Upper lobe of left lung (tissue), 6 donors: ENCODE measurements around the gene IRF2. TPM values are rescaled to one million over a fixed set of nuclear protein-coding genes. Genes with fewer than 3 reads are reported as not detected.
A peak's percentile ranks its signal among the peaks of the same experiment; 100 is the strongest.

Source experiments
- ATAC-seq, 2 donors: fragments of 200-7000 bp; cut with Tn5 transposase; one replicate each; pipeline ENCODE4 v1.9.1; 2022; ENCODE audit warnings: mild to moderate bottlenecking in 2 of 2, moderate library complexity in 2 of 2; ENCODE audit not compliant: low FRiP score in 2 of 2
- DNase-seq, 2 donors: peaks; one replicate each; pipeline ENCODE4 v3.0.0-alpha.2; 2019 to 2020
- H3K27ac ChIP-seq, 4 donors: fragments of 200-600 bp; sonication (generic); one replicate each; pipeline ENCODE4 v1.5.1; 2016 to 2019
- H3K27me3 ChIP-seq, 4 donors: fragments of 200-600 bp; sonication (generic); one replicate each; pipeline ENCODE4 v1.5.1; 2017 to 2019
- H3K36me3 ChIP-seq, 4 donors: fragments of 200-600 bp; sonication (generic); one replicate each; pipeline ENCODE4 v1.5.1; 2016 to 2019
- H3K4me1 ChIP-seq, 4 donors: fragments of 200-600 bp; sonication (generic); one replicate each; pipeline ENCODE4 v1.5.1; 2018 to 2019
- H3K4me3 ChIP-seq, 4 donors: fragments of 200-600 bp; sonication (generic); one replicate each; pipeline ENCODE4 v1.5.1; 2017 to 2019; ENCODE audit warnings: mild to moderate bottlenecking in 2 of 4, moderate library complexity in 1 of 4
- H3K9me3 ChIP-seq, 4 donors: fragments of 200-600 bp; sonication (generic); one replicate each; pipeline ENCODE4 v1.5.1; 2018 to 2019
- CTCF ChIP-seq, 6 experiments: fragments of 450-650 bp in 4 of 6; fragments of 200-600 bp in 2 of 6; sonication (generic) in 2 of 6; IDR thresholded peaks; one replicate each; pipeline ENCODE4 v1.5.1; 2016 to 2019; ENCODE audit warnings: antibody characterized with exemption in 6 of 6
- EP300 ChIP-seq, 4 donors: sonication (generic); formaldehyde crosslinking; IDR thresholded peaks; one replicate each; pipeline ENCODE4 v1.5.1; 2017; ENCODE audit warnings: antibody characterized with exemption in 4 of 4, control low read depth in 2 of 4
- POLR2A ChIP-seq, 4 donors: fragments of 450-650 bp; IDR thresholded peaks; one replicate each; pipeline ENCODE4 v1.5.1; 2016 to 2017; ENCODE audit warnings: antibody characterized with exemption in 4 of 4, mild to moderate bottlenecking in 2 of 4
- POLR2AphosphoS5 ChIP-seq, 2 donors: sonication (generic); formaldehyde crosslinking; IDR thresholded peaks; one replicate each; pipeline ENCODE4 v1.5.1; 2017; ENCODE audit warnings: antibody characterized with exemption in 2 of 2
- WGBS, 2 donors: methylation state at CpG; one replicate each; pipeline ENCODE4 v1.1.5; 2017 to 2018; 5-methylcytosine and 5-hydroxymethylcytosine counted together
- total RNA-seq, 6 donors: library from RNA; depleted of rRNA in 4 of 6; stranded (reverse); fragments of >200 nt in 4 of 6; gene quantifications; one replicate each; pipeline versions ENCODE4 v1.1.0 to v1.2.1, GENCODE V29; 2016 to 2021
- donor health status: DM: no; HTN: no; CAD: no; lungs with moderate emphysema.
- donor health status: DM: no; HTN: yes; CAD: no; lungs with severe emphysema.

Gene IRF2
- total RNA-seq, 6 donors from 2014 or later, result 25.5 to 46.1 (median 41.7) TPM

DNA sequence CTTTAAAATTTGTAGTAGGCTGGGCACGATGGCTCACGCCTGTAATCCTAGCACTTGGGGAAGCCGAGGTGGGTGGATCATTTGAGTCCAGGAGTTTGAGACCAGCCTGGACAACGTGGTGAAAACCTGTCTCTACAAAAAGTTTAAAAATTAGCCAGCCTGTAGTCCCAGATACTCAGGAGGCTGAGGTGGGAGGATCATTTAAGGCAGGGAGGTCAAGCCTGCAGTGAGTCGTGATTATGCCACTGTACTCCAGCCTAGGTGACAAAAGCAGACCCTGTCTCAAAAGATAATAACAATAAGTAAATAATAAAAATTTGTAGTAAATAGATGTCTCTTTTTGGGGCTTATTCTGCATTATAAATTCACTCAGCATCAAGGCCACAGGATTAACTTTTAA, 118.5 kb downstream of the IRF2 start:
- H3K4me1 ChIP-seq, result peaks cover 19 to 30% (median 25%) of the 10 kb centered on the region in 4 donors
- no peak overlapping the region for H3K4me3 ChIP-seq
- no peaks in the 10 kb centered on the region for H3K9me3 ChIP-seq
- no peaks in the 10 kb centered on the region for H3K36me3 ChIP-seq
- H3K27ac ChIP-seq, result peak overlapping the region; percentile 50 to 83 (median 78)
- TF ChIP-seq POLR2AphosphoS5 (IDR thresholded peaks at IDR 0.05) (no peak), EP300 (IDR thresholded peaks at IDR 0.05) (no peak)
- WGBS, 2 donors, result 71 to 76% methylated on average over 5 of the region's 5 CpGs
- H3K27me3 ChIP-seq, result no peaks in the 10 kb centered on the region
- no peak for ATAC-seq
- no peak for DNase-seq

- Histone ChIP-seq H3K36me3 (no peaks in the 10 kb centered on the region), H3K27me3 (no peaks in the 10 kb centered on the region), H3K27ac (peak overlapping the region; percentile 63 to 83 (median 78)), H3K9me3 (no peaks in the 10 kb centered on the region), H3K4me3 (no peak overlapping the region), H3K4me1 (peaks cover 19 to 30% (median 25%) of the 10 kb centered on the region in 4 donors)
- DNase-seq, result peak in 1 of 2 donors; percentile 67
- 18 to 21% methylated on average over 2 of the region's 2 CpGs for WGBS, 2 donors
- peak; percentile 86 to 90 for ATAC-seq
- TF ChIP-seq EP300 (IDR thresholded peaks at IDR 0.05) (peak in 2 of 4 donors; percentile 68 to 74), POLR2A (IDR thresholded peaks at IDR 0.05) (no peak), POLR2AphosphoS5 (IDR thresholded peaks at IDR 0.05) (peak; percentile 88 to 96), CTCF (IDR thresholded peaks at IDR 0.05) (no peak)
These were observed 119.2 kb downstream of the IRF2 start for GRCh38 chr4:184355111-184355604.

DNA sequence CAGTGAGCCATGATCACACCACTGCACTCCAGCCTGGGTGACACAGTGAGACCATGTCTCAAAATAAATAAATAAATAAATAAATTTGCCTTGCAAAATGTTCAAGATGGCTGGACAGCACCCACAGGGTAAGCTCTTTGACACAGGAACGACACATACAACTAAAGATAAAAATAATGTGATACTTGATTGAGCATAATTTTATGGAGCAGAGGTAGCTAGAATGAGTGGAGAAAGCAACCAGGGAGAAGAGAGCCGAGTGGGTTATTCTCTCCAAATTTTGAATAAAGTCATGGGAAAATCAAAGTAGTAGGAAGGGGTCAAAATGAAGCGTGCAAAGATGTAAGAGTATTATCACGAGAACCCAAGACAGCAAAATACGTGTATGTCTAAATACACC, 121.5 kb downstream of the IRF2 start:
- Histone ChIP-seq H3K4me1 (peaks cover 26 to 38% (median 35%) of the 10 kb centered on the region in 4 donors), H3K27me3 (no peaks in the 10 kb centered on the region), H3K9me3 (no peaks in the 10 kb centered on the region), H3K27ac (no peak overlapping the region), H3K36me3 (no peaks in the 10 kb centered on the region), H3K4me3 (no peak overlapping the region)
- ATAC-seq (no peak), DNase-seq (no peak)
- WGBS, 2 donors, result 93 to 95% methylated on average over 5 of the region's 5 CpGs
- TF ChIP-seq CTCF (IDR thresholded peaks at IDR 0.05), result no peak
- no peak for TF ChIP-seq POLR2AphosphoS5 (IDR thresholded peaks at IDR 0.05)
- no peak for TF ChIP-seq POLR2A (IDR thresholded peaks at IDR 0.05)
- no peak for TF ChIP-seq EP300 (IDR thresholded peaks at IDR 0.05)

DNA sequence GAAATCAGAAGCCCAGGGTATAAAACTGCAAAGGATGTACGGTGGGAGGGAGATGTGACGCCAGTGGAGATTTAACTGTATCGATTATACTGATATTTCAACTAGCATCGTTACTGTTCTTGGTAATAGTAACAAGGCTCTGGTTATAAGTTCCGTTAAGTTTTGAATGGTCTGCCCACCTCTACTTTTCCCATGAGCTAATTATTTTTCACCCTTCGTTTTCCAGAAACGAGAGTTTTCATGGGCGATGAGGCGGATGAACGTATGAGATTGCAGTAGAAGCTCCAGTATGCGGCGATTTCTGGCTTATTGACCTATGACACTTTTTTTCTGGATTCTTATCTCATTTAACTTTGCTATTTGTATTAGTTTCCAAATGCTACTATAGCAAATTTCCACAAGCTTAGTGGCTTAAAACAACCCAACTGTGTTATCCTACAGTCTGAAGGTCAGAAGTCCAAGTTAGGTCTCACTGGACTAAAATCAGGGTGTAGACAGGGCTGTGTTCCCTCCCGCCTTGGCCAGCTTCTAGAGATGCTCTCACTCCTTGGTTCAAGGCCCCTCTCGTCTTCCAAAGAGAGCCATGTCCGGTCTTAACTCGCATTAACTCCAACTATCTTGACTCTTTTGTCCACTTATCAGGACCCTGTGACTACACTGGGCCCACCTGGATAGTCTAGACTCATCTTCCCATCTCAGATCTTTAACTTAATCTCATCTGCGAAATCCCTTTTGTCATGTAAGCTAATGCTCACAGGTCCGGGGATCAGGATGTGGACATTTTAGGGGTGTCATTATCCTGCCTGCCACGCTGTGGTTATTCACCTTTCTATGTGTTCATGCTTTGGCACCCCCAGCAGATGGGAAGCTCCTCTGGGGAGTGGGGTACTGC, 122.5 kb downstream of the IRF2 start:
- H3K4me1 ChIP-seq, result peaks cover 36 to 48% (median 45%) of the 10 kb centered on the region in 4 donors
- H3K4me3 ChIP-seq, result no peak overlapping the region
- ATAC-seq (no peak), DNase-seq (no peak)
- H3K27me3 ChIP-seq, result no peaks in the 10 kb centered on the region
- TF ChIP-seq EP300 (IDR thresholded peaks at IDR 0.05) (no peak), POLR2A (IDR thresholded peaks at IDR 0.05) (no peak)
- H3K9me3 ChIP-seq, result no peaks in the 10 kb centered on the region
- 94 to 96% methylated on average over 19 of the region's 19 CpGs for WGBS, 2 donors
- H3K36me3 ChIP-seq, result no peaks in the 10 kb centered on the region
- H3K27ac ChIP-seq, result no peak overlapping the region

DNA sequence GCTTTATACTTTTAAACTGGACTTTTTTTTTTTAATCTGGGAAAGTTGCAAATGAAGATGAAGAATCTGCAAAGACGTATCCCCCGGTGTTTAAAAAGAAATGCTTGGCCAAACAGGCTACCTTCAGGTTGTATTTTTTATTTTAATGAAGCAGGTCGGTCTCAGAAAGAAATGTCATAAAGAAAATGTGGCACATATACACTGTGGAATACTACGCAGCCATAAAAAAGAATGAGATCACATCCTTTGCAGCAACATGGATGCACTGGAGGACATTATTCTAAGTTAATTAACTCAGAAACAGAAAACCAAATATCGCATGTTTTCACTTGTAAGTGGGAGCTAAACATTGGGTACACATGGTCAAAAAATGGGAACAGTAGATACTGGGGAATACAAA, 123.4 kb downstream of the IRF2 start:
- Histone ChIP-seq H3K27me3 (no peaks in the 10 kb centered on the region), H3K4me1 (peaks cover 43 to 55% (median 48%) of the 10 kb centered on the region in 4 donors), H3K9me3 (no peaks in the 10 kb centered on the region), H3K4me3 (no peak overlapping the region), H3K27ac (no peak overlapping the region), H3K36me3 (no peaks in the 10 kb centered on the region)
- ATAC-seq, result no peak
- 98% methylated on average over 5 of the region's 5 CpGs for WGBS, 2 donors
- TF ChIP-seq POLR2AphosphoS5 (IDR thresholded peaks at IDR 0.05) (no peak), EP300 (IDR thresholded peaks at IDR 0.05) (no peak), POLR2A (IDR thresholded peaks at IDR 0.05) (no peak), CTCF (IDR thresholded peaks at IDR 0.05) (no peak)
- DNase-seq, result no peak
